Measurements from ENCODE around the gene MACROD2. TPM values are rescaled to one million over a fixed set of nuclear protein-coding genes. Genes with fewer than 3 reads are reported as not detected.

The MACROD2 gene
- total and polyA plus RNA-seq, 8 donors = 0.78 to 31.3 (median 10.9) TPM; not detected in 1

DNA sequence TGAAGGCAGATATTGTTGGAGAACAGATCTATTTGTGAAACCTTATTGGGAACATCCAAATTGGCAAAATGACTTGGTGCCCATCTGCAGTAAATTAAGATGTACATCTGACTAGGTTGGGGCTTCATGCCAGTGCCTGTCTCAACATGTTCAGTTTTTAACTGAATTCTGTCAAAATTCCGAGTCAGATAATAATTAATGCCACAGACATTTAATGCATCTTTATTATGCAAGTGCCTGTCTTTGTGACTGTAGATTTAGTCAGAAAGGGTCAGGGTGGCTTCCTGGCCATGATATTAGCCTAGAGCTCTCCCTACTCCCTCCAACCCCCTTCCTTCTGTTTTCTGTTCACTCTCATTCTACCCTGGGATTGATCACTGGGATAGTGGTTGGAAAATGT, 541.4 kb downstream of the MACROD2 start:
- Histone ChIP-seq H3K36me3 (no peaks in the 10 kb centered on the region), H3K27ac (no peak overlapping the region), H3K9me3 (no peaks in the 10 kb centered on the region), H3K4me3 (no peak overlapping the region), H3K27me3 (no peaks in the 10 kb centered on the region), H3K4me1 (no peaks in the 10 kb centered on the region)
- intact Hi-C loops (cut with DNase I; ENCODE audit: low total_unique reads) = no loop called here
- 75 to 96% (median 85%) methylated on average over 1 of the region's 1 CpG for WGBS, 5 donors
- DNase-seq = no peak
- no peak for TF ChIP-seq POLR2A (IDR thresholded peaks at IDR 0.05)
- TF ChIP-seq EP300 (IDR thresholded peaks at IDR 0.05) = no peak
- TF ChIP-seq POLR2AphosphoS5 (IDR thresholded peaks at IDR 0.05) = no peak
- TF ChIP-seq, protein P1, sequence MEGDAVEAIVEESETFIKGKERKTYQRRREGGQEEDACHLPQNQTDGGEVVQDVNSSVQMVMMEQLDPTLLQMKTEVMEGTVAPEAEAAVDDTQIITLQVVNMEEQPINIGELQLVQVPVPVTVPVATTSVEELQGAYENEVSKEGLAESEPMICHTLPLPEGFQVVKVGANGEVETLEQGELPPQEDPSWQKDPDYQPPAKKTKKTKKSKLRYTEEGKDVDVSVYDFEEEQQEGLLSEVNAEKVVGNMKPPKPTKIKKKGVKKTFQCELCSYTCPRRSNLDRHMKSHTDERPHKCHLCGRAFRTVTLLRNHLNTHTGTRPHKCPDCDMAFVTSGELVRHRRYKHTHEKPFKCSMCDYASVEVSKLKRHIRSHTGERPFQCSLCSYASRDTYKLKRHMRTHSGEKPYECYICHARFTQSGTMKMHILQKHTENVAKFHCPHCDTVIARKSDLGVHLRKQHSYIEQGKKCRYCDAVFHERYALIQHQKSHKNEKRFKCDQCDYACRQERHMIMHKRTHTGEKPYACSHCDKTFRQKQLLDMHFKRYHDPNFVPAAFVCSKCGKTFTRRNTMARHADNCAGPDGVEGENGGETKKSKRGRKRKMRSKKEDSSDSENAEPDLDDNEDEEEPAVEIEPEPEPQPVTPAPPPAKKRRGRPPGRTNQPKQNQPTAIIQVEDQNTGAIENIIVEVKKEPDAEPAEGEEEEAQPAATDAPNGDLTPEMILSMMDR (IDR thresholded peaks at IDR 0.05) = no peak

DNA sequence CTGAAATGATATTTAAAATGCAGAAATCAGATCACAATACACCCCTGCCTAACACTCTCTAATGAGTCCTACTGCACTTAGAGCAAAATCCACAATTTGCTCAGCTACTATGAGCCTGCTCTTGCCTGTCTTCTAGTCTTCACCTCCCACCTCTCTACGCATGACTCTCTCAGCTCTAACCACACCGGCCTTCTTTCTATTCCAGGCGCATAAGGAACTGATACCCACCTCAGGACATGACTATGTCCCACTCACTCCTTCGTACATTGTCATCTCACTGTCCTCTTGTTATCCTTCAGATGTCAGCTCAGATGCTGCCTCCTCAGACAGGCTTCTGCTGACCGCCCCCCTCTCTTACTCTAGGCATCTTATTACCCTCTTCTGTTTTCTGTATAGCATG, 543.1 kb downstream of the MACROD2 start:
- intact Hi-C loops (cut with DNase I; ENCODE audit: low total_unique reads) = no loop called here
- 91 to 98% (median 93%) methylated on average over 5 of the region's 5 CpGs for WGBS, 5 donors
- TF ChIP-seq, protein P1 (IDR thresholded peaks at IDR 0.05) = no peak
- TF ChIP-seq POLR2A (IDR thresholded peaks at IDR 0.05) (no peak), EP300 (IDR thresholded peaks at IDR 0.05) (no peak), POLR2AphosphoS5 (IDR thresholded peaks at IDR 0.05) (no peak)

DNA sequence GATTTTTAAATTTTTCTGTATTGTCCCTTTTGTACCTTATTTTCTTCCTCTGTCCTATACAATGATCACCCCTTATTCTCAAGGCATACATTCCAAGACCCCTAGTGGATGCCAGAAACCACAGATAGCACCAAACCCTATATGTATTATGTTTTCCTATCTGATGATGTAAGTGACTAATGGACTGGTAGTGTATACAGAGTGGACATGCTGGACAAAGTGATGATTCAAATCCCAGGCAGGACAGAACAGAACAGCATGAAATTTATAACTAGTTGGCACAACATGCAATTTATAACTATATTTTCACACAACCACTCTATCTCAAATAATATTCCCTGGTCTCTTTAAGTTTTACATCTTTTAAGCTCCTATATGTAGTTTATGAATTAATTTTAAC, 547.7 kb downstream of the MACROD2 start:
- H3K4me1 ChIP-seq = no peaks in the 10 kb centered on the region
- H3K27me3 ChIP-seq = no peaks in the 10 kb centered on the region
- TF ChIP-seq POLR2A (IDR thresholded peaks at IDR 0.05) = no peak
- no peak for TF ChIP-seq POLR2AphosphoS5 (IDR thresholded peaks at IDR 0.05)
- TF ChIP-seq EP300 (IDR thresholded peaks at IDR 0.05) = no peak
- TF ChIP-seq, protein P1 (IDR thresholded peaks at IDR 0.05) = no peak
- no peaks in the 10 kb centered on the region for H3K9me3 ChIP-seq
- H3K4me3 ChIP-seq = no peak overlapping the region
- DNase-seq = no peak
- H3K27ac ChIP-seq = no peak overlapping the region
- intact Hi-C loops (cut with DNase I; ENCODE audit: low total_unique reads) = no loop called here
- H3K36me3 ChIP-seq = no peaks in the 10 kb centered on the region

More for the DNA sequence above, 543.1 kb downstream of the MACROD2 start:
- Histone ChIP-seq H3K27ac (no peak overlapping the region), H3K27me3 (no peaks in the 10 kb centered on the region), H3K4me3 (no peak overlapping the region), H3K36me3 (no peaks in the 10 kb centered on the region), H3K4me1 (no peaks in the 10 kb centered on the region), H3K9me3 (no peaks in the 10 kb centered on the region)
- DNase-seq = no peak

DNA sequence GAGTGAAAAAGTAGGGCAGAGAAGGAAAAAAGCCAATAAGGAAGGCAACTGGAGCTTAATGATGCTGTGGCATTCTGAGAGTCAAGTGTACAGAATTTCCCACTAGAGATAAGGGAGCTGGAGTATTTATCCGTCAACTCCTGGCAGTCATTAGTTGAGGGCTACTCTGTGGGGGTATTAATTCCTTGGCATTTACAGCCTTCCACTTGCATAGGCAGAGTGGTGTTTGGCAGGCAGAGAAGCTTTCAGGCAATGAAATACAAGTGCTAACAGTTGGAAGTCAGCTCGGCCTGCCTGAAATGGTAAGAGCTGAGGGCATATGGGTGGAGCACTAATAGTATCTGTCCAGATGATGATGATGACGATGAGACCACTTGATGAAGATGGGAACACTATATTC, 549.4 kb downstream of the MACROD2 start:
- TF ChIP-seq POLR2AphosphoS5 (IDR thresholded peaks at IDR 0.05) (no peak), EP300 (IDR thresholded peaks at IDR 0.05) (no peak), POLR2A (IDR thresholded peaks at IDR 0.05) (no peak)
- TF ChIP-seq, protein P1 (IDR thresholded peaks at IDR 0.05) = no peak
- no peaks in the 10 kb centered on the region for H3K27me3 ChIP-seq
- intact Hi-C loops (cut with DNase I; ENCODE audit: low total_unique reads) = no loop called here
- DNase-seq = no peak
- H3K4me1 ChIP-seq = no peaks in the 10 kb centered on the region
- H3K27ac ChIP-seq = no peak overlapping the region
- no peaks in the 10 kb centered on the region for H3K9me3 ChIP-seq
- 54 to 66% (median 62%) methylated on average over 3 of the region's 3 CpGs for WGBS, 5 donors
- no peak overlapping the region for H3K4me3 ChIP-seq
- no peaks in the 10 kb centered on the region for H3K36me3 ChIP-seq
